Cardiac muscle cell (in vitro differentiated cells and primary cell): ENCODE results near the gene ARL4A. TPM values are rescaled to one million over a fixed set of nuclear protein-coding genes. Genes with fewer than 3 reads are reported as not detected.
"Not testable (repeated sequence)": the region's sequence is repeated elsewhere in the genome, so short reads cannot be mapped to it uniquely, and the experiment has no call there.

ENCODE experiments used
- DNase-seq, 2 donors: peaks; one replicate each; pipeline versions ENCODE4 v3.0.0 to v3.0.0-alpha.2; 2010 to 2017; ENCODE audit warnings: low read depth in 1 of 2, low spot score in 1 of 2
- H3K27ac ChIP-seq: fragments of 200-600 bp; sonication (generic); 2 replicates; pipeline ENCODE4 v1.5.1; 2016
- H3K27me3 ChIP-seq: fragments of 200-600 bp; sonication (generic); 2 replicates; pipeline ENCODE4 v1.6.0; 2016; ENCODE audit warnings: control low read depth
- H3K36me3 ChIP-seq: fragments of 200-600 bp; sonication (generic); 2 replicates; pipeline ENCODE4 v1.5.1; 2016; ENCODE audit warnings: control low read depth
- H3K4me1 ChIP-seq: fragments of 200-600 bp; sonication (generic); 2 replicates; pipeline ENCODE4 v1.8.1; 2017; ENCODE audit warnings: low read depth, mild to moderate bottlenecking, mixed run types
- H3K4me3 ChIP-seq: fragments of 200-600 bp; sonication (generic); 2 replicates; pipeline ENCODE4 v1.5.1; 2016; ENCODE audit warnings: mild to moderate bottlenecking
- H3K9me3 ChIP-seq: fragments of 200-600 bp; sonication (generic); 2 replicates; pipeline ENCODE4 v1.5.1; 2017; ENCODE audit warnings: low read depth, mild to moderate bottlenecking, control low read depth
- polyA plus RNA-seq: library from polyadenylated mRNA; unstranded; fragments of >200 nt; fragmentation: Nextera tagmentation; extraction: Ambion mirVana; gene quantifications from 2 replicates; pipeline ENCODE4 v1.2.1, GENCODE V29; 2016
- total RNA-seq: library from RNA; depleted of rRNA; stranded (reverse); fragments of >200 nt; gene quantifications from 2 replicates; pipeline ENCODE4 v1.2.3, GENCODE V29; 2016
- TF ChIP-seq, protein P1 (sequence below): IDR thresholded peaks from 2 replicates; pipeline ENCODE4 v1.5.1; 2012; ENCODE audit warnings: low read depth, mild to moderate bottlenecking, low read length

ARL4A gene
- total and polyA plus RNA-seq, 2 experiments from 2014 or later, result 6.5 to 10.0 TPM

GRCh38 chr7:12670743-12671520 lies 16.5 kb upstream of the ARL4A start:
- Histone ChIP-seq H3K4me3 (no peak overlapping the region), H3K27me3 (no peaks in the 10 kb centered on the region), H3K27ac (no peak overlapping the region), H3K4me1 (no peaks in the 10 kb centered on the region), H3K36me3 (no peaks in the 10 kb centered on the region), H3K9me3 (no peaks in the 10 kb centered on the region)
- DNase-seq, result no peak
- TF ChIP-seq, protein P1, sequence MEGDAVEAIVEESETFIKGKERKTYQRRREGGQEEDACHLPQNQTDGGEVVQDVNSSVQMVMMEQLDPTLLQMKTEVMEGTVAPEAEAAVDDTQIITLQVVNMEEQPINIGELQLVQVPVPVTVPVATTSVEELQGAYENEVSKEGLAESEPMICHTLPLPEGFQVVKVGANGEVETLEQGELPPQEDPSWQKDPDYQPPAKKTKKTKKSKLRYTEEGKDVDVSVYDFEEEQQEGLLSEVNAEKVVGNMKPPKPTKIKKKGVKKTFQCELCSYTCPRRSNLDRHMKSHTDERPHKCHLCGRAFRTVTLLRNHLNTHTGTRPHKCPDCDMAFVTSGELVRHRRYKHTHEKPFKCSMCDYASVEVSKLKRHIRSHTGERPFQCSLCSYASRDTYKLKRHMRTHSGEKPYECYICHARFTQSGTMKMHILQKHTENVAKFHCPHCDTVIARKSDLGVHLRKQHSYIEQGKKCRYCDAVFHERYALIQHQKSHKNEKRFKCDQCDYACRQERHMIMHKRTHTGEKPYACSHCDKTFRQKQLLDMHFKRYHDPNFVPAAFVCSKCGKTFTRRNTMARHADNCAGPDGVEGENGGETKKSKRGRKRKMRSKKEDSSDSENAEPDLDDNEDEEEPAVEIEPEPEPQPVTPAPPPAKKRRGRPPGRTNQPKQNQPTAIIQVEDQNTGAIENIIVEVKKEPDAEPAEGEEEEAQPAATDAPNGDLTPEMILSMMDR, result no peak

- not testable (repeated sequence) for H3K27ac ChIP-seq, H3K36me3 ChIP-seq, H3K4me3 ChIP-seq, H3K27me3 ChIP-seq, DNase-seq, H3K4me1 ChIP-seq, H3K9me3 ChIP-seq
These were observed 14.0 kb upstream of the ARL4A start for GRCh38 chr7:12673436-12673835.

DNA sequence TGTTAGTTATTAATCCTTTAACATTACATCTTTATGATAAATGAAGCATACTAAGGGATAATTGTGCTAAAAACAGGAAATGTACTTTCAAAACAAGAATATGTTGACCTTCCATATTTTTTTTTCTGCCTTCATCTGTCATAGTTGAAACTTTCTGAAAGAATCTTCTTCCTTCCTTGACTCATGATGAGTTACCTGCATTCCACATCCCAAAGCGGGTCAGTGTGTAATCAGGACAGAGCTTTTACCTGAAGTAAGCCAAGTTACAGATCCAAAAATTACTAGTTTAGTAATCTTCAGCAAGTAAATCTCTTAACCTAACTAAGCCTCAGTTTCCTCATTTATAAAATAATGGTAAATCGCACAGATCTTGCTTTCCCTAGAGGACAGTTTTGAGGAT lies 13.4 kb upstream of the ARL4A start:
- Histone ChIP-seq H3K27me3 (no peaks in the 10 kb centered on the region), H3K4me1 (no peaks in the 10 kb centered on the region), H3K9me3 (no peaks in the 10 kb centered on the region), H3K36me3 (no peaks in the 10 kb centered on the region), H3K4me3 (no peak overlapping the region), H3K27ac (no peak overlapping the region)
- no peak for DNase-seq
- TF ChIP-seq, protein P1, result no peak

- TF ChIP-seq, protein P1, result peak; percentile 62
- no peak overlapping the region for H3K4me3 ChIP-seq
- H3K27ac ChIP-seq, result no peak overlapping the region
- H3K4me1 ChIP-seq, result no peaks in the 10 kb centered on the region
- H3K27me3 ChIP-seq, result no peaks in the 10 kb centered on the region
- no peaks in the 10 kb centered on the region for H3K9me3 ChIP-seq
- DNase-seq, result peak in 1 of 2 donors; percentile 79
- H3K36me3 ChIP-seq, result no peaks in the 10 kb centered on the region
These were observed 12.6 kb upstream of the ARL4A start for GRCh38 chr7:12674861-12675260.

- DNase-seq, result peak in 1 of 2 donors; percentile 54
- TF ChIP-seq, protein P1, result peak; percentile 39
- no peaks in the 10 kb centered on the region for H3K27me3 ChIP-seq
- no peaks in the 10 kb centered on the region for H3K4me1 ChIP-seq
- H3K4me3 ChIP-seq, result no peak overlapping the region
- no peaks in the 10 kb centered on the region for H3K36me3 ChIP-seq
- H3K27ac ChIP-seq, result no peak overlapping the region
- H3K9me3 ChIP-seq, result no peaks in the 10 kb centered on the region
These were observed 3.5 kb upstream of the ARL4A start for GRCh38 chr7:12683678-12684585.

GRCh38 chr7:12684733-12685132 lies 2.7 kb upstream of the ARL4A start:
- TF ChIP-seq, protein P1, result no peak
- no peak for DNase-seq
- Histone ChIP-seq H3K4me1 (no peaks in the 10 kb centered on the region), H3K9me3 (no peaks in the 10 kb centered on the region), H3K27ac (no peak overlapping the region), H3K27me3 (no peaks in the 10 kb centered on the region), H3K4me3 (no peak overlapping the region), H3K36me3 (no peaks in the 10 kb centered on the region)
